ENCODE results near the gene KCMF1. TPM values are rescaled to one million over a fixed set of nuclear protein-coding genes. Genes with fewer than 3 reads are reported as not detected.

KCMF1 gene
- total and polyA plus RNA-seq, 2 of the 13 experiments (the other 11 are each of a cell fraction or from before 2014, with no cell fraction given), result 62.1 to 116 TPM

DNA sequence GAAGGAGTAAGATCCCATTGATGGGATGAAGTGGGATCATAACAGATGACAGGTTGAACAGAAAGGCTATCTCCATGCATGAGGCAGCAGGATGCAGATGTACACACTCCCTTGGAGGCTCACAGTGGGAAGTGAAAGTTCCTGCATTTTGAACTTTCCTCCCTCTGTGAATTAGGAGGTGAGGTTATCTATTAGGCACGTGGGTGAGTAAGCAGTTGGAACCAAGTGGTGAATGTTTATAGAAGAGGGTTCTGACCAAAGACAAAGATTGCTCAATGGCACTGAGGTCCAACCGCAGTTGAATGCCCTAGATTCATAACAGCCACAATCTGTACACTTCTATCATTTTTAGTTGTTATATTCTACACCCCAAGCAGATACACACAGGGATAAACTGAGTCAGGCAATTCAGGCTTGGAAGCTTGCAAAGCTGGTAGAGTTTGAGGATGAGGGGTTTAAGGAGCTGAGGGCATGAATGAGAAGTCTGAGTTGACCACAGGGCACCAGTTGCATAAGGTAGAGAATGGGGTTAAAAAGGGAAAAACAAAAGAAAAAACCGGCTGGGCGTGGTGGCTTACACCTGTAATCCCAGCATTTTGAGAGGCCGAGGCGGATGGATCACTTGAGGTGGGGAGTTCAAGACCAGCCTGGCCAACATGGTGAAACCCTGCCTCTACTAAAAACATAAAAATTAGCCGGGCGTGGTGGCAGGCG lies 7.1 kb upstream of the KCMF1 start (continued):
- TF ChIP-seq, protein P1, sequence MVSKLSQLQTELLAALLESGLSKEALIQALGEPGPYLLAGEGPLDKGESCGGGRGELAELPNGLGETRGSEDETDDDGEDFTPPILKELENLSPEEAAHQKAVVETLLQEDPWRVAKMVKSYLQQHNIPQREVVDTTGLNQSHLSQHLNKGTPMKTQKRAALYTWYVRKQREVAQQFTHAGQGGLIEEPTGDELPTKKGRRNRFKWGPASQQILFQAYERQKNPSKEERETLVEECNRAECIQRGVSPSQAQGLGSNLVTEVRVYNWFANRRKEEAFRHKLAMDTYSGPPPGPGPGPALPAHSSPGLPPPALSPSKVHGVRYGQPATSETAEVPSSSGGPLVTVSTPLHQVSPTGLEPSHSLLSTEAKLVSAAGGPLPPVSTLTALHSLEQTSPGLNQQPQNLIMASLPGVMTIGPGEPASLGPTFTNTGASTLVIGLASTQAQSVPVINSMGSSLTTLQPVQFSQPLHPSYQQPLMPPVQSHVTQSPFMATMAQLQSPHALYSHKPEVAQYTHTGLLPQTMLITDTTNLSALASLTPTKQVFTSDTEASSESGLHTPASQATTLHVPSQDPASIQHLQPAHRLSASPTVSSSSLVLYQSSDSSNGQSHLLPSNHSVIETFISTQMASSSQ (IDR thresholded peaks at IDR 0.05; ENCODE audit: low read depth), result peak; percentile 75
- TF ChIP-seq, protein P1 (CRISPR knock-in tag; IDR thresholded peaks at IDR 0.05; ENCODE audit: borderline replicate concordance), result peak; percentile 74; the same call in 1 of the 2 replicates
- peak; percentile 87 for TF ChIP-seq SNAI1 (CRISPR knock-in tag; IDR thresholded peaks at IDR 0.05; ENCODE audit: borderline replicate concordance)
- TF ChIP-seq TMF1 (CRISPR knock-in tag; IDR thresholded peaks at IDR 0.05; ENCODE audit: low read depth), result peak; percentile 46; the same call in 1 of the 2 replicates
- peak; percentile 85 for TF ChIP-seq MIXL1 (CRISPR knock-in tag; IDR thresholded peaks at IDR 0.05)
- peak; percentile 89; the same call in 1 of the 2 replicates for TF ChIP-seq MBD4 (IDR thresholded peaks at IDR 0.05; ENCODE audit: borderline replicate concordance, low read length)
- TF ChIP-seq, protein P2, sequence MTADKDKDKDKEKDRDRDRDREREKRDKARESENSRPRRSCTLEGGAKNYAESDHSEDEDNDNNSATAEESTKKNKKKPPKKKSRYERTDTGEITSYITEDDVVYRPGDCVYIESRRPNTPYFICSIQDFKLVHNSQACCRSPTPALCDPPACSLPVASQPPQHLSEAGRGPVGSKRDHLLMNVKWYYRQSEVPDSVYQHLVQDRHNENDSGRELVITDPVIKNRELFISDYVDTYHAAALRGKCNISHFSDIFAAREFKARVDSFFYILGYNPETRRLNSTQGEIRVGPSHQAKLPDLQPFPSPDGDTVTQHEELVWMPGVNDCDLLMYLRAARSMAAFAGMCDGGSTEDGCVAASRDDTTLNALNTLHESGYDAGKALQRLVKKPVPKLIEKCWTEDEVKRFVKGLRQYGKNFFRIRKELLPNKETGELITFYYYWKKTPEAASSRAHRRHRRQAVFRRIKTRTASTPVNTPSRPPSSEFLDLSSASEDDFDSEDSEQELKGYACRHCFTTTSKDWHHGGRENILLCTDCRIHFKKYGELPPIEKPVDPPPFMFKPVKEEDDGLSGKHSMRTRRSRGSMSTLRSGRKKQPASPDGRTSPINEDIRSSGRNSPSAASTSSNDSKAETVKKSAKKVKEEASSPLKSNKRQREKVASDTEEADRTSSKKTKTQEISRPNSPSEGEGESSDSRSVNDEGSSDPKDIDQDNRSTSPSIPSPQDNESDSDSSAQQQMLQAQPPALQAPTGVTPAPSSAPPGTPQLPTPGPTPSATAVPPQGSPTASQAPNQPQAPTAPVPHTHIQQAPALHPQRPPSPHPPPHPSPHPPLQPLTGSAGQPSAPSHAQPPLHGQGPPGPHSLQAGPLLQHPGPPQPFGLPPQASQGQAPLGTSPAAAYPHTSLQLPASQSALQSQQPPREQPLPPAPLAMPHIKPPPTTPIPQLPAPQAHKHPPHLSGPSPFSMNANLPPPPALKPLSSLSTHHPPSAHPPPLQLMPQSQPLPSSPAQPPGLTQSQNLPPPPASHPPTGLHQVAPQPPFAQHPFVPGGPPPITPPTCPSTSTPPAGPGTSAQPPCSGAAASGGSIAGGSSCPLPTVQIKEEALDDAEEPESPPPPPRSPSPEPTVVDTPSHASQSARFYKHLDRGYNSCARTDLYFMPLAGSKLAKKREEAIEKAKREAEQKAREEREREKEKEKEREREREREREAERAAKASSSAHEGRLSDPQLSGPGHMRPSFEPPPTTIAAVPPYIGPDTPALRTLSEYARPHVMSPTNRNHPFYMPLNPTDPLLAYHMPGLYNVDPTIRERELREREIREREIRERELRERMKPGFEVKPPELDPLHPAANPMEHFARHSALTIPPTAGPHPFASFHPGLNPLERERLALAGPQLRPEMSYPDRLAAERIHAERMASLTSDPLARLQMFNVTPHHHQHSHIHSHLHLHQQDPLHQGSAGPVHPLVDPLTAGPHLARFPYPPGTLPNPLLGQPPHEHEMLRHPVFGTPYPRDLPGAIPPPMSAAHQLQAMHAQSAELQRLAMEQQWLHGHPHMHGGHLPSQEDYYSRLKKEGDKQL (CRISPR knock-in tag; IDR thresholded peaks at IDR 0.05; ENCODE audit: low read depth), result peak; percentile 50; the same call in 1 of the 2 replicates
- TF ChIP-seq GATA4 (IDR thresholded peaks at IDR 0.05; ENCODE audit: borderline replicate concordance, low read depth), result peak; percentile 91
- TF ChIP-seq ARHGAP35 (CRISPR knock-in tag; IDR thresholded peaks at IDR 0.05; ENCODE audit: borderline replicate concordance), result no peak
- TF ChIP-seq ZNF746 (CRISPR knock-in tag; IDR thresholded peaks at IDR 0.05), result peak; percentile 80; the same call in 1 of the 2 replicates
- TF ChIP-seq PHF5A (CRISPR knock-in tag; IDR thresholded peaks at IDR 0.05; ENCODE audit: low read depth, unreplicated experiment), result peak; percentile 92
- peak; percentile 65; the same call in 1 of the 2 replicates for TF ChIP-seq SP4 (CRISPR knock-in tag; IDR thresholded peaks at IDR 0.05)
- peak; percentile 93 for TF ChIP-seq TARDBP (CRISPR knock-in tag; IDR thresholded peaks at IDR 0.05)
- peak; percentile 53; the same call in 1 of the 2 replicates for TF ChIP-seq ZNF160 (CRISPR knock-in tag; IDR thresholded peaks at IDR 0.05)
- 0 out of 2 replicates have a peak, but pooled peaks have one; percentile 7 for TF ChIP-seq SP2 (CRISPR knock-in tag; IDR thresholded peaks at IDR 0.05)
- peak; percentile 92 for TF ChIP-seq FOXJ3 (CRISPR knock-in tag; IDR thresholded peaks at IDR 0.05; ENCODE audit: borderline replicate concordance)
- peak; percentile 82; the same call in 1 of the 2 replicates for TF ChIP-seq SMARCC2 (IDR thresholded peaks at IDR 0.05)
- TF ChIP-seq MYC (CRISPR knock-in tag; IDR thresholded peaks at IDR 0.05; ENCODE audit: borderline replicate concordance), result peak; percentile 82
- no peak for TF ChIP-seq NFE2L1 (CRISPR knock-in tag; IDR thresholded peaks at IDR 0.05; ENCODE audit: borderline replicate concordance)
